CD4-positive, alpha-beta T cell (primary cell): ENCODE data around the gene TMOD3. TPM values are rescaled to one million over a fixed set of nuclear protein-coding genes. Genes with fewer than 3 reads are reported as not detected.

Experiments used
- ATAC-seq: fragments of 200-7000 bp; cut with Tn5 transposase; one replicate; pipeline ENCODE4 v1.10.0; 2022; ENCODE audit warnings: mild to moderate bottlenecking; ENCODE audit not compliant: poor library complexity
- CTCF ChIA-PET: fragments of 350-600 bp; sonication (Branson Sonifier 250); formaldehyde crosslinking; loops from one replicate; lab custom pipeline; 2021; ENCODE audit warnings: antibody characterized with exemption, inconsistent platforms; lab: Charles Lee
- POLR2A ChIA-PET: fragments of 350-600 bp; sonication (Branson Sonifier 250); formaldehyde crosslinking; loops from one replicate; lab custom pipeline; 2021; ENCODE audit warnings: antibody characterized with exemption, inconsistent platforms; lab: Charles Lee
- DNase-seq, 14 experiments: peaks; one replicate each; pipeline ENCODE4 v3.0.0-alpha.2; 2013 to 2020; ENCODE audit warnings: mixed read lengths in 2 of 14
- H3K27ac ChIP-seq, 2 donors: one replicate each; pipeline versions ENCODE4 v1.5.1 to v1.7.0; 2013; ENCODE audit warnings: low read length in 2 of 2, low read depth in 1 of 2, mild to moderate bottlenecking in 1 of 2
- H3K27me3 ChIP-seq, 2 experiments: 1 replicate in 1 of 2; 2 replicates in 1 of 2; pipeline versions ENCODE4 v1.6.1 to v1.7.0; 2013; ENCODE audit warnings: low read length in 2 of 2, control low read depth in 1 of 2, mild to moderate bottlenecking in 1 of 2, moderate library complexity in 1 of 2; ENCODE audit not compliant: insufficient read depth in 2 of 2, control insufficient read depth in 1 of 2
- H3K36me3 ChIP-seq: one replicate; pipeline ENCODE4 v1.6.1; 2013; ENCODE audit warnings: low read length, control low read depth; ENCODE audit not compliant: insufficient read depth
- H3K4me1 ChIP-seq: one replicate; pipeline ENCODE4 v1.6.1; 2013; ENCODE audit warnings: low read length, control low read depth; ENCODE audit not compliant: insufficient read depth
- H3K4me3 ChIP-seq: one replicate; pipeline ENCODE4 v1.5.1; 2013; ENCODE audit warnings: mild to moderate bottlenecking, low read length, moderate library complexity
- H3K9me3 ChIP-seq, 2 experiments: 1 replicate in 1 of 2; 2 replicates in 1 of 2; pipeline versions ENCODE4 v1.6.1 to v1.7.0; 2013; ENCODE audit warnings: low read length in 2 of 2, mild to moderate bottlenecking in 2 of 2, control low read depth in 1 of 2, moderate library complexity in 1 of 2; ENCODE audit not compliant: control insufficient read depth in 1 of 2, insufficient read depth in 1 of 2
- H3K27ac Mint-ChIP-seq: one replicate; pipeline ENCODE4 v1.8.0; 2020; ENCODE audit warnings: mixed read lengths
- H3K27me3 Mint-ChIP-seq: one replicate; pipeline ENCODE4 v1.8.0; 2021; ENCODE audit warnings: mixed read lengths
- H3K36me3 Mint-ChIP-seq: one replicate; pipeline ENCODE4 v1.8.0; 2021; ENCODE audit warnings: low read depth, mixed read lengths
- H3K4me1 Mint-ChIP-seq: one replicate; pipeline ENCODE4 v1.8.0; 2021; ENCODE audit warnings: low read depth, mixed read lengths
- H3K4me3 Mint-ChIP-seq: one replicate; pipeline ENCODE4 v1.8.0; 2020; ENCODE audit warnings: mild to moderate bottlenecking, mixed read lengths
- H3K9me3 Mint-ChIP-seq: one replicate; pipeline ENCODE4 v1.8.0; 2020; ENCODE audit warnings: mixed read lengths
- intact Hi-C, 2 experiments: fragments of 100-400 bp; cut with DNase I in 1 of 2; cut with micrococcal nuclease in 1 of 2; formaldehyde crosslinking; loops; one replicate each; pipeline versions ENCODE4 v1.15.1 to v1.9.0; 2023 to 2025; cut with DNase I, micrococcal nuclease
- total RNA-seq, 174 experiments: library from RNA in 2 of 174; stranded (reverse) in 2 of 174; gene quantifications; one replicate each; pipeline ENCODE4 v1.2.3 and lab custom pipeline; 2021 to 2026
- TF ChIP-seq, protein P1 (sequence below): fragments of 200-600 bp; IDR thresholded peaks from one replicate; pipeline ENCODE4 v1.8.0; 2022; ENCODE audit warnings: antibody characterized with exemption, mild to moderate bottlenecking

The TMOD3 gene
- total RNA-seq, 2 experiments from 2014 or later: 37.6 to 39.0 TPM

DNA sequence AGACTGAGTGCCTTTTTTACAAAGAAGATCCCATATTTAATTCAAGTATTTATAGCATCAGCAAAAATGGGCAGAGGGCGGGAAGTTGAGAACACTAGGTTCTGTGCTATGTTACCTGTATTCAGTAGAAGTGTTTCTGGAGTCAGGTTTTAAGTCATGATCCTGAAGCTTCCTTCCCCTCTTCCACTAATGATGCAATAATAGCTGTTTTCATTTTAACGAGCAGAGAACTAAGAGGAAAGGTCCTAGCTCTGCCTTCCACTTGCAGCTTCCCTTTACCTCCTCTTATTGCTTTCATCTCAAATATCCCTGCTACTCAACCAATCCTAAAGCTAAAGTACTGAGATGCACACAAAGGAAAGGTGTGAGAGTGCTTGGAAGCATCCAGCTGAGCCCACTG is 16.9 kb upstream of the TMOD3 start:
- no peak for ATAC-seq
- CTCF ChIA-PET: no interaction called here

DNA sequence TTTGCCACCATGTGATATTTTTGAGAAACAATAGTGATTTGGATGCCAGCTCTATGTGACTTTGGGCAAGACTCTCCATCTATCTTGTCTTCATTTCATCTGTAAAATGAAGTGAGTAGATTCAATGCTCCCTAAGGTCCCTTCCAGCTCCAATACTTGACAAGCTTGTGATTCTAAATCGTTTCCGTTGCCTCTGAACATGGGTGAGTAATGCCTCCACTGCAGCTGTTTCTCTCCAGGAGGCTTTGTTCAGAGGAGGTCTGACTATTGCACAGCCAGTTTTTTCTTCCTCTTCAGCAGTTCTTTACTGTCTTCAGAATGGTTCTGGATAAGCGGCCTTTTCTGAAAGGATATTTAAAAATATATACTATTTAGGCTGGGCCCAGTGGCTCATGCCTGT is 14.8 kb upstream of the TMOD3 start:
- DNase-seq (no peak), ATAC-seq (no peak)
- Histone ChIP-seq H3K4me3 (no peak overlapping the region), H3K27me3 (no peaks in the 10 kb centered on the region), H3K27ac (no peak overlapping the region), H3K4me1 (no peaks in the 10 kb centered on the region), H3K36me3 (peaks cover 3% of the 10 kb centered on the region), H3K9me3 (no peaks in the 10 kb centered on the region)
- CTCF ChIA-PET: no interaction called here
- Mint-ChIP-seq H3K9me3 (peaks cover under 1% of the 10 kb centered on the region), H3K4me1 (no peaks in the 10 kb centered on the region), H3K27me3 (no peaks in the 10 kb centered on the region), H3K4me3 (no peak overlapping the region), H3K27ac (no peak overlapping the region), H3K36me3 (peaks cover 68% of the 10 kb centered on the region)
- TF ChIP-seq, protein P1, sequence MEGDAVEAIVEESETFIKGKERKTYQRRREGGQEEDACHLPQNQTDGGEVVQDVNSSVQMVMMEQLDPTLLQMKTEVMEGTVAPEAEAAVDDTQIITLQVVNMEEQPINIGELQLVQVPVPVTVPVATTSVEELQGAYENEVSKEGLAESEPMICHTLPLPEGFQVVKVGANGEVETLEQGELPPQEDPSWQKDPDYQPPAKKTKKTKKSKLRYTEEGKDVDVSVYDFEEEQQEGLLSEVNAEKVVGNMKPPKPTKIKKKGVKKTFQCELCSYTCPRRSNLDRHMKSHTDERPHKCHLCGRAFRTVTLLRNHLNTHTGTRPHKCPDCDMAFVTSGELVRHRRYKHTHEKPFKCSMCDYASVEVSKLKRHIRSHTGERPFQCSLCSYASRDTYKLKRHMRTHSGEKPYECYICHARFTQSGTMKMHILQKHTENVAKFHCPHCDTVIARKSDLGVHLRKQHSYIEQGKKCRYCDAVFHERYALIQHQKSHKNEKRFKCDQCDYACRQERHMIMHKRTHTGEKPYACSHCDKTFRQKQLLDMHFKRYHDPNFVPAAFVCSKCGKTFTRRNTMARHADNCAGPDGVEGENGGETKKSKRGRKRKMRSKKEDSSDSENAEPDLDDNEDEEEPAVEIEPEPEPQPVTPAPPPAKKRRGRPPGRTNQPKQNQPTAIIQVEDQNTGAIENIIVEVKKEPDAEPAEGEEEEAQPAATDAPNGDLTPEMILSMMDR: no peak
- intact Hi-C loops: no loop called here
- POLR2A ChIA-PET: no interaction called here

More for the DNA sequence above, 16.9 kb upstream of the TMOD3 start:
- Histone ChIP-seq H3K4me1 (no peaks in the 10 kb centered on the region), H3K27ac (no peak overlapping the region), H3K4me3 (no peak overlapping the region), H3K27me3 (no peaks in the 10 kb centered on the region), H3K36me3 (peaks cover 3% of the 10 kb centered on the region), H3K9me3 (no peaks in the 10 kb centered on the region)
- Mint-ChIP-seq H3K4me1 (no peaks in the 10 kb centered on the region), H3K27ac (no peak overlapping the region), H3K36me3 (peaks cover 78% of the 10 kb centered on the region), H3K27me3 (no peaks in the 10 kb centered on the region), H3K9me3 (no peaks in the 10 kb centered on the region), H3K4me3 (no peak overlapping the region)
- intact Hi-C loops: no loop called here
- no peak for DNase-seq
- TF ChIP-seq, protein P1: no peak
- POLR2A ChIA-PET: interaction anchor here (0.6 kb wide), 1 partner anchor 134 kb away, joined by 6 read pairs; no protein-coding TSS in a partner anchor

DNA sequence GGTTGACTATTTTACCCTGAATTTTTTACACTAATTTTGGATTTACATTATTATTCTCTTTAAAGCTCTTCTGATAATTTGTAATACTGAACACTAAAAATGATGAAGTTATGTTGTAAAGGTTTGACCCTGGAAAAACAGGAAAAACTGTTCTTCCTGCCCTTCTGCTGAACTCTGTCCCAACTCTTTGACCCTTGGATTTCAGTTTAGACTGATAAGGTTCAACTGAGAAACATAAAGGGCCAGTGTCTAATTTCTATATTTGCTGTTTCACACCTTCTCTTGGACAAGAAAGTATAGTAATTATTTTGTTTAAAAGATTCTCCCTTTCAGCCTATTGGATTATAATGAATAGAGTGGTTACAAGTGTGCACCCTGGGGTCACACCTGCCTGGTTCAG is 12.8 kb upstream of the TMOD3 start:
- ATAC-seq: no peak
- Mint-ChIP-seq H3K4me1 (no peaks in the 10 kb centered on the region), H3K9me3 (peaks cover 13% of the 10 kb centered on the region), H3K4me3 (no peak overlapping the region), H3K27me3 (no peaks in the 10 kb centered on the region), H3K36me3 (peaks cover 60% of the 10 kb centered on the region), H3K27ac (no peak overlapping the region)
- Histone ChIP-seq H3K27ac (no peak overlapping the region), H3K9me3 (peaks cover 3 to 17% of the 10 kb centered on the region in 2 experiments), H3K4me1 (no peaks in the 10 kb centered on the region), H3K4me3 (no peak overlapping the region), H3K36me3 (no peaks in the 10 kb centered on the region), H3K27me3 (no peaks in the 10 kb centered on the region)
- ChIA-PET POLR2A (no interaction called here), CTCF (no interaction called here)
- TF ChIP-seq, protein P1: no peak
- intact Hi-C loops: no loop called here
- DNase-seq: no peak
